Measurements from ENCODE around the gene LAMA5.

The LAMA5 gene

GRCh38 chr20:62285722-62286121, 81.4 kb downstream of the LAMA5 start:
- no peak overlapping the region for H3K27ac ChIP-seq (ENCODE audit: low read depth in 2 of 2, low read length in 2 of 2)
- no peaks in the 10 kb centered on the region for H3K27me3 ChIP-seq (ENCODE audit: control insufficient read depth in 2 of 2, insufficient read depth in 2 of 2, low read length in 2 of 2)
- peaks cover 52 to 58% of the 10 kb centered on the region in 2 donors for H3K36me3 ChIP-seq (ENCODE audit: control insufficient read depth in 2 of 2, insufficient read depth in 2 of 2, low read length in 2 of 2)
- no peak overlapping the region for H3K9ac ChIP-seq (ENCODE audit: low read depth in 1 of 2, low read length in 2 of 2)
- H3K4me3 ChIP-seq (ENCODE audit: low read length in 2 of 2) = no peak overlapping the region
- no peaks in the 10 kb centered on the region for H3K4me1 ChIP-seq (ENCODE audit: control insufficient read depth in 2 of 2, insufficient read depth in 2 of 2, low read length in 2 of 2)
- H3K9me3 ChIP-seq (ENCODE audit: control insufficient read depth in 2 of 2, low read length in 2 of 2) = no peaks in the 10 kb centered on the region

GRCh38 chr20:62285151-62285550, 82.0 kb downstream of the LAMA5 start:
- Histone ChIP-seq H3K9me3 (ENCODE audit: control insufficient read depth in 2 of 2, low read length in 2 of 2) (no peaks in the 10 kb centered on the region), H3K27me3 (ENCODE audit: control insufficient read depth in 2 of 2, insufficient read depth in 2 of 2, low read length in 2 of 2) (no peaks in the 10 kb centered on the region), H3K36me3 (ENCODE audit: control insufficient read depth in 2 of 2, insufficient read depth in 2 of 2, low read length in 2 of 2) (peaks cover 58 to 64% of the 10 kb centered on the region in 2 donors), H3K4me3 (ENCODE audit: low read length in 2 of 2) (no peak overlapping the region), H3K27ac (ENCODE audit: low read depth in 2 of 2, low read length in 2 of 2) (no peak overlapping the region), H3K9ac (ENCODE audit: low read depth in 1 of 2, low read length in 2 of 2) (no peak overlapping the region), H3K4me1 (ENCODE audit: control insufficient read depth in 2 of 2, insufficient read depth in 2 of 2, low read length in 2 of 2) (no peaks in the 10 kb centered on the region)

GRCh38 chr20:62284448-62284847, 82.7 kb downstream of the LAMA5 start:
- Histone ChIP-seq H3K36me3 (ENCODE audit: control insufficient read depth in 2 of 2, insufficient read depth in 2 of 2, low read length in 2 of 2) (peaks cover 63 to 67% of the 10 kb centered on the region in 2 donors), H3K27me3 (ENCODE audit: control insufficient read depth in 2 of 2, insufficient read depth in 2 of 2, low read length in 2 of 2) (no peaks in the 10 kb centered on the region), H3K9me3 (ENCODE audit: control insufficient read depth in 2 of 2, low read length in 2 of 2) (no peaks in the 10 kb centered on the region), H3K4me3 (ENCODE audit: low read length in 2 of 2) (no peak overlapping the region), H3K27ac (ENCODE audit: low read depth in 2 of 2, low read length in 2 of 2) (no peak overlapping the region), H3K4me1 (ENCODE audit: control insufficient read depth in 2 of 2, insufficient read depth in 2 of 2, low read length in 2 of 2) (no peaks in the 10 kb centered on the region), H3K9ac (ENCODE audit: low read depth in 1 of 2, low read length in 2 of 2) (no peak overlapping the region)

- no peak overlapping the region for H3K9ac ChIP-seq (ENCODE audit: low read depth in 1 of 2, low read length in 2 of 2)
- no peak overlapping the region for H3K4me3 ChIP-seq (ENCODE audit: low read length in 2 of 2)
- H3K4me1 ChIP-seq (ENCODE audit: control insufficient read depth in 2 of 2, insufficient read depth in 2 of 2, low read length in 2 of 2) = no peaks in the 10 kb centered on the region
- no peak overlapping the region for H3K27ac ChIP-seq (ENCODE audit: low read depth in 2 of 2, low read length in 2 of 2)
- H3K9me3 ChIP-seq (ENCODE audit: control insufficient read depth in 2 of 2, low read length in 2 of 2) = no peaks in the 10 kb centered on the region
- H3K27me3 ChIP-seq (ENCODE audit: control insufficient read depth in 2 of 2, insufficient read depth in 2 of 2, low read length in 2 of 2) = no peaks in the 10 kb centered on the region
- H3K36me3 ChIP-seq (ENCODE audit: control insufficient read depth in 2 of 2, insufficient read depth in 2 of 2, low read length in 2 of 2) = peaks cover 61 to 73% of the 10 kb centered on the region in 2 donors
Measured at GRCh38 chr20:62282877-62283503, 84.1 kb downstream of the LAMA5 start.

- H3K4me1 ChIP-seq (ENCODE audit: control insufficient read depth in 2 of 2, insufficient read depth in 2 of 2, low read length in 2 of 2) = no peaks in the 10 kb centered on the region
- H3K27me3 ChIP-seq (ENCODE audit: control insufficient read depth in 2 of 2, insufficient read depth in 2 of 2, low read length in 2 of 2) = no peaks in the 10 kb centered on the region
- H3K4me3 ChIP-seq (ENCODE audit: low read length in 2 of 2) = no peak overlapping the region
- H3K9me3 ChIP-seq (ENCODE audit: control insufficient read depth in 2 of 2, low read length in 2 of 2) = no peaks in the 10 kb centered on the region
- no peak overlapping the region for H3K27ac ChIP-seq (ENCODE audit: low read depth in 2 of 2, low read length in 2 of 2)
- no peak overlapping the region for H3K9ac ChIP-seq (ENCODE audit: low read depth in 1 of 2, low read length in 2 of 2)
- H3K36me3 ChIP-seq (ENCODE audit: control insufficient read depth in 2 of 2, insufficient read depth in 2 of 2, low read length in 2 of 2) = peaks cover 63 to 80% of the 10 kb centered on the region in 2 donors
Measured at GRCh38 chr20:62282103-62282502, 85.0 kb downstream of the LAMA5 start.

GRCh38 chr20:62281161-62281933, 85.8 kb downstream of the LAMA5 start:
- Histone ChIP-seq H3K9ac (ENCODE audit: low read depth in 1 of 2, low read length in 2 of 2) (no peak overlapping the region), H3K4me1 (ENCODE audit: control insufficient read depth in 2 of 2, insufficient read depth in 2 of 2, low read length in 2 of 2) (no peaks in the 10 kb centered on the region), H3K27ac (ENCODE audit: low read depth in 2 of 2, low read length in 2 of 2) (no peak overlapping the region), H3K9me3 (ENCODE audit: control insufficient read depth in 2 of 2, low read length in 2 of 2) (no peaks in the 10 kb centered on the region), H3K27me3 (ENCODE audit: control insufficient read depth in 2 of 2, insufficient read depth in 2 of 2, low read length in 2 of 2) (no peaks in the 10 kb centered on the region), H3K36me3 (ENCODE audit: control insufficient read depth in 2 of 2, insufficient read depth in 2 of 2, low read length in 2 of 2) (peaks cover 61 to 77% of the 10 kb centered on the region in 2 donors), H3K4me3 (ENCODE audit: low read length in 2 of 2) (no peak overlapping the region)

GRCh38 chr20:62280303-62280702, 86.8 kb downstream of the LAMA5 start:
- Histone ChIP-seq H3K4me1 (ENCODE audit: control insufficient read depth in 2 of 2, insufficient read depth in 2 of 2, low read length in 2 of 2) (no peaks in the 10 kb centered on the region), H3K9me3 (ENCODE audit: control insufficient read depth in 2 of 2, low read length in 2 of 2) (no peaks in the 10 kb centered on the region), H3K4me3 (ENCODE audit: low read length in 2 of 2) (no peak overlapping the region), H3K27me3 (ENCODE audit: control insufficient read depth in 2 of 2, insufficient read depth in 2 of 2, low read length in 2 of 2) (no peaks in the 10 kb centered on the region), H3K27ac (ENCODE audit: low read depth in 2 of 2, low read length in 2 of 2) (no peak overlapping the region), H3K36me3 (ENCODE audit: control insufficient read depth in 2 of 2, insufficient read depth in 2 of 2, low read length in 2 of 2) (peaks cover 59 to 79% of the 10 kb centered on the region in 2 donors), H3K9ac (ENCODE audit: low read depth in 1 of 2, low read length in 2 of 2) (no peak overlapping the region)

GRCh38 chr20:62277253-62277652, 89.9 kb downstream of the LAMA5 start:
- H3K4me1 ChIP-seq (ENCODE audit: control insufficient read depth in 2 of 2, insufficient read depth in 2 of 2, low read length in 2 of 2) = no peaks in the 10 kb centered on the region
- peaks cover 65 to 78% of the 10 kb centered on the region in 2 donors for H3K36me3 ChIP-seq (ENCODE audit: control insufficient read depth in 2 of 2, insufficient read depth in 2 of 2, low read length in 2 of 2)
- H3K9ac ChIP-seq (ENCODE audit: low read depth in 1 of 2, low read length in 2 of 2) = no peak overlapping the region
- H3K4me3 ChIP-seq (ENCODE audit: low read length in 2 of 2) = no peak overlapping the region
- H3K27me3 ChIP-seq (ENCODE audit: control insufficient read depth in 2 of 2, insufficient read depth in 2 of 2, low read length in 2 of 2) = no peaks in the 10 kb centered on the region
- H3K9me3 ChIP-seq (ENCODE audit: control insufficient read depth in 2 of 2, low read length in 2 of 2) = no peaks in the 10 kb centered on the region
- H3K27ac ChIP-seq (ENCODE audit: low read depth in 2 of 2, low read length in 2 of 2) = no peak overlapping the region

- H3K36me3 ChIP-seq (ENCODE audit: control insufficient read depth in 2 of 2, insufficient read depth in 2 of 2, low read length in 2 of 2) = peaks cover 65 to 76% of the 10 kb centered on the region in 2 donors
- no peak overlapping the region for H3K9ac ChIP-seq (ENCODE audit: low read depth in 1 of 2, low read length in 2 of 2)
- no peak overlapping the region for H3K4me3 ChIP-seq (ENCODE audit: low read length in 2 of 2)
- H3K9me3 ChIP-seq (ENCODE audit: control insufficient read depth in 2 of 2, low read length in 2 of 2) = no peaks in the 10 kb centered on the region
- H3K27me3 ChIP-seq (ENCODE audit: control insufficient read depth in 2 of 2, insufficient read depth in 2 of 2, low read length in 2 of 2) = no peaks in the 10 kb centered on the region
- no peak overlapping the region for H3K27ac ChIP-seq (ENCODE audit: low read depth in 2 of 2, low read length in 2 of 2)
- H3K4me1 ChIP-seq (ENCODE audit: control insufficient read depth in 2 of 2, insufficient read depth in 2 of 2, low read length in 2 of 2) = no peaks in the 10 kb centered on the region
Measured at GRCh38 chr20:62276439-62276838, 90.7 kb downstream of the LAMA5 start.

- no peaks in the 10 kb centered on the region for H3K9me3 ChIP-seq (ENCODE audit: control insufficient read depth in 2 of 2, low read length in 2 of 2)
- no peak overlapping the region for H3K27ac ChIP-seq (ENCODE audit: low read depth in 2 of 2, low read length in 2 of 2)
- H3K36me3 ChIP-seq (ENCODE audit: control insufficient read depth in 2 of 2, insufficient read depth in 2 of 2, low read length in 2 of 2) = peaks cover 58 to 66% of the 10 kb centered on the region in 2 donors
Measured at GRCh38 chr20:62275219-62275618, 91.9 kb downstream of the LAMA5 start.

More at GRCh38 chr20:62275219-62275618, 91.9 kb downstream of the LAMA5 start:
- Histone ChIP-seq H3K27me3 (ENCODE audit: control insufficient read depth in 2 of 2, insufficient read depth in 2 of 2, low read length in 2 of 2) (no peaks in the 10 kb centered on the region), H3K4me3 (ENCODE audit: low read length in 2 of 2) (no peak overlapping the region), H3K9ac (ENCODE audit: low read depth in 1 of 2, low read length in 2 of 2) (no peak overlapping the region), H3K4me1 (ENCODE audit: control insufficient read depth in 2 of 2, insufficient read depth in 2 of 2, low read length in 2 of 2) (no peaks in the 10 kb centered on the region)
